GM23338 (cell line): ENCODE data around the gene DENND5A. TPM values are rescaled to one million over a fixed set of nuclear protein-coding genes. Genes with fewer than 3 reads are reported as not detected.
A peak's percentile ranks its signal among the peaks of the same experiment; 100 is the strongest.

ENCODE experiments used
- ATAC-seq: fragments of 200-7000 bp; cut with Tn5 transposase; 3 replicates; pipeline ENCODE4 v1.9.1; 2020
- DNase-seq: peaks from one replicate; pipeline ENCODE4 v3.0.0-alpha.2; 2015; ENCODE audit warnings: low spot score
- H2AFZ ChIP-seq: fragments of 200-600 bp; sonication (generic); 2 replicates; pipeline ENCODE4 v1.8.0; 2016; ENCODE audit warnings: antibody characterized with exemption, mild to moderate bottlenecking, moderate library complexity
- H3F3A ChIP-seq: fragments of 200-600 bp; sonication (generic); replicated peaks from 2 replicates; pipeline ENCODE4 v1.8.0; 2017; ENCODE audit warnings: antibody characterized with exemption, mixed run types, low read depth
- H3K27ac ChIP-seq: fragments of 200-600 bp; sonication (generic); 2 replicates; pipeline ENCODE4 v1.6.1; 2016; ENCODE audit warnings: low read depth
- H3K27me3 ChIP-seq: fragments of 200-600 bp; sonication (generic); 2 replicates; pipeline ENCODE4 v1.8.0; 2016; ENCODE audit warnings: mild to moderate bottlenecking, mixed run types, moderate library complexity; ENCODE audit not compliant: insufficient read depth
- H3K36me3 ChIP-seq: fragments of 200-600 bp; sonication (generic); 2 replicates; pipeline ENCODE4 v1.8.0; 2016; ENCODE audit warnings: mild to moderate bottlenecking; ENCODE audit not compliant: insufficient read depth
- H3K4me1 ChIP-seq: fragments of 200-600 bp; sonication (generic); 2 replicates; pipeline ENCODE4 v1.8.0; 2016; ENCODE audit warnings: mild to moderate bottlenecking, moderate library complexity; ENCODE audit not compliant: insufficient read depth
- H3K4me2 ChIP-seq: fragments of 200-600 bp; sonication (generic); 2 replicates; pipeline ENCODE4 v1.7.1; 2017; ENCODE audit warnings: mixed run types
- H3K4me3 ChIP-seq: fragments of 200-600 bp; sonication (generic); 2 replicates; pipeline ENCODE4 v1.6.1; 2016; ENCODE audit warnings: mixed run types
- H3K79me2 ChIP-seq: fragments of 200-600 bp; sonication (generic); replicated peaks from 2 replicates; pipeline ENCODE4 v1.8.0; 2017; ENCODE audit warnings: mild to moderate bottlenecking; ENCODE audit not compliant: insufficient read depth
- H3K9me2 ChIP-seq: fragments of 200-600 bp; sonication (generic); 2 replicates; pipeline ENCODE4 v1.8.0; 2017; ENCODE audit not compliant: insufficient read depth
- H4K20me1 ChIP-seq: fragments of 200-600 bp; sonication (generic); replicated peaks from 2 replicates; pipeline ENCODE4 v1.8.0; 2017; ENCODE audit warnings: mild to moderate bottlenecking; ENCODE audit not compliant: insufficient read depth
- H3K27ac Mint-ChIP-seq: 2 replicates; pipeline ENCODE4 v1.8.0; 2020; ENCODE audit warnings: inconsistent platforms, mild to moderate bottlenecking, moderate library complexity, mixed read lengths
- H3K27me3 Mint-ChIP-seq: 3 replicates; pipeline ENCODE4 v1.8.0; 2022; ENCODE audit warnings: low read depth, mild to moderate bottlenecking, moderate library complexity, mixed read lengths, inconsistent platforms; ENCODE audit not compliant: insufficient read depth, poor library complexity
- H3K36me3 Mint-ChIP-seq: 3 replicates; pipeline ENCODE4 v1.8.0; 2021; ENCODE audit warnings: low read depth, mild to moderate bottlenecking, inconsistent platforms, moderate library complexity, mixed read lengths
- H3K4me1 Mint-ChIP-seq: 3 replicates; pipeline ENCODE4 v1.8.0; 2020; ENCODE audit warnings: mild to moderate bottlenecking, inconsistent platforms, mixed read lengths
- H3K4me3 Mint-ChIP-seq: 3 replicates; pipeline ENCODE4 v1.8.0; 2021; ENCODE audit warnings: moderate library complexity, mild to moderate bottlenecking, inconsistent platforms, mixed read lengths
- H3K9me3 Mint-ChIP-seq: 3 replicates; pipeline ENCODE4 v1.8.0; 2020; ENCODE audit warnings: moderate library complexity, mild to moderate bottlenecking, inconsistent platforms, mixed read lengths
- CREB1 ChIP-seq: fragments of 250-450 bp; sonication (Bioruptor Pico); IDR thresholded peaks from 2 replicates; pipeline ENCODE4 v1.5.0; 2020; ENCODE audit warnings: low read depth, mild to moderate bottlenecking, moderate library complexity
- EZH2 ChIP-seq: fragments of 200-600 bp; sonication (generic); IDR thresholded peaks from one replicate; pipeline ENCODE4 v1.8.0; 2017; ENCODE audit warnings: antibody characterized with exemption, mild to moderate bottlenecking, low read depth; ENCODE audit not compliant: unreplicated experiment
- NANOG ChIP-seq: IDR thresholded peaks from 2 replicates; pipeline ENCODE4 v1.6.1; 2016; ENCODE audit warnings: antibody characterized with exemption, borderline replicate concordance
- STAT1 ChIP-seq: IDR thresholded peaks from one replicate; pipeline ENCODE4 v1.6.1; 2016; ENCODE audit warnings: antibody characterized with exemption; ENCODE audit not compliant: unreplicated experiment
- ZNF331 ChIP-seq: fragments of 250-450 bp; sonication (Bioruptor Pico); IDR thresholded peaks from 2 replicates; pipeline ENCODE4 v1.5.0; 2020; ENCODE audit warnings: low read depth, mild to moderate bottlenecking, moderate library complexity
- polyA plus RNA-seq: library from polyadenylated mRNA; unstranded; fragments of >200 nt; fragmentation: Nextera tagmentation; extraction: Ambion mirVana; gene quantifications from 2 replicates; pipeline ENCODE4 v1.2.1, GENCODE V29; 2016
- total RNA-seq: library from RNA; depleted of rRNA; stranded (reverse); fragments of >200 nt; shearing (Covaris generic); gene quantifications from 2 replicates; pipeline ENCODE4 v1.2.3, GENCODE V29; 2014
- TF ChIP-seq, protein P1 (sequence below): fragments of 250-450 bp; sonication (Bioruptor Pico); IDR thresholded peaks from 2 replicates; pipeline ENCODE4 v1.5.0; 2020; ENCODE audit warnings: mild to moderate bottlenecking, moderate library complexity
- TF ChIP-seq, protein P2 (sequence below): IDR thresholded peaks from 2 replicates; pipeline ENCODE4 v1.6.1; 2016; ENCODE audit warnings: antibody characterized with exemption
- TF ChIP-seq, protein P3 (sequence below), 2 experiments: fragments of 200-600 bp in 1 of 2; sonication (generic) in 1 of 2; conservative IDR thresholded peaks; 2 replicates each; pipeline versions ENCODE4 v1.5.1 to v1.6.1; 2016 to 2017; ENCODE audit warnings: antibody characterized with exemption in 2 of 2, low read depth in 2 of 2, mild to moderate bottlenecking in 2 of 2, moderate library complexity in 1 of 2

DENND5A gene
- total and polyA plus RNA-seq, 2 experiments from 2014 or later = 28.1 to 56.3 TPM

DNA sequence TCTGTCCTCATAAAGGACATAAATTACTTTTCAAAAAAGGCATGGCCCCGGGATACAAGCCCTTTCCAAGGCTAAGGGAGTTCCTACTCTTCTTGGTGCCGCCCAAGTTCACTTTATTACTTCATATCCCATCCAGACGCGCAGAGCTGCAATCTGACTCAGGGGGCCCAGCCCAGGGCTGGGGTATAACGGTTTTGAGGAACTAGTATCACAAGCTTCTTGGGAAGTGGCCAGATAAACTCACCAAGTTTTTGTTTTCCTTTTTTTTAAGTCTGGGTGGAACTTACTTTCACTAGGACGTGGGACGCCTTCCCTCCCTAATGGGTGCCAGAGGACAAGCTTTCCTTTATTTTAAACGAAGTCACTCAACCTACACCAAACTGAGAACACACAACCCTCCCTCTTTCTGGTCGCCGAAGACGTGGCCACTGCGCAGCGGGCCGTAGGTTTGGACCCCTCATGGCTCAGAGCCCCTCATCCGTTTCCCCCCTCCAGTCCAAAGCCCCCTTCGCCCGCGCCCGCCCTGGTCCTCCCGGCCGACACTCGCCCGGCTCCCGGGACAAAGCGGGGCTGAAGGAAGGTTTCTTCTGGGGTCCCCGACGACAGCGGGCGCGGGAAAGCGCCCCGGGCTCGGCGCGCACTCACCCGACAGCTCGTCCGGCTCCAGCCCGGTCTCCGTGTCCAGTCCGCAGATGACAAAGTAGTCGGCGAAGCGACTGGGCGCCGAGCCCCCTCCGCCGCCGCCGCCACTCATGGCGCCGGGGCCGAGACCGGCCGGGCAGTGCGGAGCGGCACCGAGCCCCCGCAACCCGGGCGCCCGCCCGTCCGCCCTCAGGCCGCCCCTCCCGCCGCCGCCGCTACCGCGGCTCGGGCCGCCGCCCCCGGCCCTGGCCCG lies 587 bp downstream of the DENND5A start:
- Histone ChIP-seq H3K36me3 (no peaks in the 10 kb centered on the region), H3K4me3 (peak overlapping the region; percentile 90), H3F3A (peaks cover 14% of the 10 kb centered on the region; the same call in 1 of the 2 replicates), H3K79me2 (peaks cover 51% of the 10 kb centered on the region), H3K27ac (no peak overlapping the region), H4K20me1 (peaks cover 32% of the 10 kb centered on the region), H3K9me2 (no peaks in the 10 kb centered on the region), H3K27me3 (no peaks in the 10 kb centered on the region), H3K4me1 (peaks cover 28% of the 10 kb centered on the region), H3K4me2 (peak overlapping the region; percentile 99), H2AFZ (no peak overlapping the region; the same call in 1 of the 2 replicates)
- no peak for TF ChIP-seq NANOG
- TF ChIP-seq CREB1 (CRISPR knock-in tag) = no peak
- DNase-seq (peak; percentile 44), ATAC-seq (peak; percentile 19)
- Mint-ChIP-seq H3K9me3 (no peaks in the 10 kb centered on the region), H3K27ac (no peak overlapping the region), H3K36me3 (0 out of 3 replicates have a peak, but pooled peaks cover 4% of the 10 kb centered on the region), H3K4me1 (peaks cover 36% of the 10 kb centered on the region), H3K4me3 (peak overlapping the region; percentile 91), H3K27me3 (peaks cover 15% of the 10 kb centered on the region)

DNA sequence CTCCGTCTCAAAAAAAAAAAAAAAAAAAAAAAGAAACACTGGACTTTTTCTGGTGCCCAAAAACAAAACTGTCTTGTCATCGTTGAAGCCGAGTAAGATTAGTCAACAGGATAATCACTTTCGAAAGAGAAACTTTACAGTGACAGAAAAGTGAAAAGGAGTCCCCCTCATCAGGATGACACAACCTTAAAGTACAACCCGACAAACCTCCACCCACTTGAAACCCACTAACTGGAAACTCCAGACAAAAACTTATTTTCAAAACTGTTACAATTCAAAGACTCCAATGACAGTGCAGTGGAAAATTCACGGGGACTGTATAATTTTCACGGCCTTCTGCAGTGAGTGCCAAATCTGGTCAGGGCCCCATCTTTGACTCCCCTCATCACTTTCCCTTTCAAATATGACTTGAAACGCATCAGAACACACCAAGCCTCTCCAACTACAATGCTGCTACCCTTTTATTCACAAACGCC lies 1.3 kb downstream of the DENND5A start:
- no peak overlapping the region for H3K27ac Mint-ChIP-seq
- Histone ChIP-seq H3K27ac (no peak overlapping the region), H3K4me1 (peaks cover 28% of the 10 kb centered on the region), H3K4me2 (peak overlapping the region; percentile 99), H4K20me1 (peaks cover 32% of the 10 kb centered on the region), H2AFZ (no peak overlapping the region), H3K79me2 (peaks cover 58% of the 10 kb centered on the region), H3K27me3 (no peaks in the 10 kb centered on the region), H3F3A (peaks cover 14% of the 10 kb centered on the region; the same call in 1 of the 2 replicates), H3K9me2 (no peaks in the 10 kb centered on the region), H3K4me3 (peak overlapping the region; percentile 90), H3K36me3 (no peaks in the 10 kb centered on the region)
- 0 out of 3 replicates have a peak, but pooled peaks cover 4% of the 10 kb centered on the region for H3K36me3 Mint-ChIP-seq
- peaks cover 15% of the 10 kb centered on the region for H3K27me3 Mint-ChIP-seq
- peak overlapping the region; percentile 91 for H3K4me3 Mint-ChIP-seq
- ATAC-seq (no peak), DNase-seq (no peak)
- no peaks in the 10 kb centered on the region for H3K9me3 Mint-ChIP-seq
- peaks cover 36% of the 10 kb centered on the region for H3K4me1 Mint-ChIP-seq
- TF ChIP-seq STAT1 (no peak), EZH2 (no peak), NANOG (no peak), CREB1 (CRISPR knock-in tag) (no peak), ZNF331 (CRISPR knock-in tag) (no peak)
- TF ChIP-seq, protein P1, sequence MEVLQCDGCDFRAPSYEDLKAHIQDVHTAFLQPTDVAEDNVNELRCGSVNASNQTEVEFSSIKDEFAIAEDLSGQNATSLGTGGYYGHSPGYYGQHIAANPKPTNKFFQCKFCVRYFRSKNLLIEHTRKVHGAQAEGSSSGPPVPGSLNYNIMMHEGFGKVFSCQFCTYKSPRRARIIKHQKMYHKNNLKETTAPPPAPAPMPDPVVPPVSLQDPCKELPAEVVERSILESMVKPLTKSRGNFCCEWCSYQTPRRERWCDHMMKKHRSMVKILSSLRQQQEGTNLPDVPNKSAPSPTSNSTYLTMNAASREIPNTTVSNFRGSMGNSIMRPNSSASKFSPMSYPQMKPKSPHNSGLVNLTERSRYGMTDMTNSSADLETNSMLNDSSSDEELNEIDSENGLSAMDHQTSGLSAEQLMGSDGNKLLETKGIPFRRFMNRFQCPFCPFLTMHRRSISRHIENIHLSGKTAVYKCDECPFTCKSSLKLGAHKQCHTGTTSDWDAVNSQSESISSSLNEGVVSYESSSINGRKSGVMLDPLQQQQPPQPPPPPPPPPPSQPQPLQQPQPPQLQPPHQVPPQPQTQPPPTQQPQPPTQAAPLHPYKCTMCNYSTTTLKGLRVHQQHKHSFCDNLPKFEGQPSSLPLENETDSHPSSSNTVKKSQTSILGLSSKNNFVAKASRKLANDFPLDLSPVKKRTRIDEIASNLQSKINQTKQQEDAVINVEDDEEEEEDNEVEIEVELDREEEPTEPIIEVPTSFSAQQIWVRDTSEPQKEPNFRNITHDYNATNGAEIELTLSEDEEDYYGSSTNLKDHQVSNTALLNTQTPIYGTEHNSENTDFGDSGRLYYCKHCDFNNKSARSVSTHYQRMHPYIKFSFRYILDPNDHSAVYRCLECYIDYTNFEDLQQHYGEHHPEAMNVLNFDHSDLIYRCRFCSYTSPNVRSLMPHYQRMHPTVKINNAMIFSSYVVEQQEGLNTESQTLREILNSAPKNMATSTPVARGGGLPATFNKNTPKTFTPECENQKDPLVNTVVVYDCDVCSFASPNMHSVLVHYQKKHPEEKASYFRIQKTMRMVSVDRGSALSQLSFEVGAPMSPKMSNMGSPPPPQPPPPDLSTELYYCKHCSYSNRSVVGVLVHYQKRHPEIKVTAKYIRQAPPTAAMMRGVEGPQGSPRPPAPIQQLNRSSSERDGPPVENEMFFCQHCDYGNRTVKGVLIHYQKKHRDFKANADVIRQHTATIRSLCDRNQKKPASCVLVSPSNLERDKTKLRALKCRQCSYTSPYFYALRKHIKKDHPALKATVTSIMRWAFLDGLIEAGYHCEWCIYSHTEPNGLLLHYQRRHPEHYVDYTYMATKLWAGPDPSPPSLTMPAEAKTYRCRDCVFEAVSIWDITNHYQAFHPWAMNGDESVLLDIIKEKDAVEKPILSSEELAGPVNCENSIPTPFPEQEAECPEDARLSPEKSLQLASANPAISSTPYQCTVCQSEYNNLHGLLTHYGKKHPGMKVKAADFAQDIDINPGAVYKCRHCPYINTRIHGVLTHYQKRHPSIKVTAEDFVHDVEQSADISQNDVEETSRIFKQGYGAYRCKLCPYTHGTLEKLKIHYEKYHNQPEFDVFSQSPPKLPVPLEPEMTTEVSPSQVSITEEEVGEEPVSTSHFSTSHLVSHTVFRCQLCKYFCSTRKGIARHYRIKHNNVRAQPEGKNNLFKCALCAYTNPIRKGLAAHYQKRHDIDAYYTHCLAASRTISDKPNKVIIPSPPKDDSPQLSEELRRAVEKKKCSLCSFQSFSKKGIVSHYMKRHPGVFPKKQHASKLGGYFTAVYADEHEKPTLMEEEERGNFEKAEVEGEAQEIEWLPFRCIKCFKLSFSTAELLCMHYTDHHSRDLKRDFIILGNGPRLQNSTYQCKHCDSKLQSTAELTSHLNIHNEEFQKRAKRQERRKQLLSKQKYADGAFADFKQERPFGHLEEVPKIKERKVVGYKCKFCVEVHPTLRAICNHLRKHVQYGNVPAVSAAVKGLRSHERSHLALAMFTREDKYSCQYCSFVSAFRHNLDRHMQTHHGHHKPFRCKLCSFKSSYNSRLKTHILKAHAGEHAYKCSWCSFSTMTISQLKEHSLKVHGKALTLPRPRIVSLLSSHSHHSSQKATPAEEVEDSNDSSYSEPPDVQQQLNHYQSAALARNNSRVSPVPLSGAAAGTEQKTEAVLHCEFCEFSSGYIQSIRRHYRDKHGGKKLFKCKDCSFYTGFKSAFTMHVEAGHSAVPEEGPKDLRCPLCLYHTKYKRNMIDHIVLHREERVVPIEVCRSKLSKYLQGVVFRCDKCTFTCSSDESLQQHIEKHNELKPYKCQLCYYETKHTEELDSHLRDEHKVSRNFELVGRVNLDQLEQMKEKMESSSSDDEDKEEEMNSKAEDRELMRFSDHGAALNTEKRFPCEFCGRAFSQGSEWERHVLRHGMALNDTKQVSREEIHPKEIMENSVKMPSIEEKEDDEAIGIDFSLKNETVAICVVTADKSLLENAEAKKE (CRISPR knock-in tag) = no peak
- TF ChIP-seq, protein P2, sequence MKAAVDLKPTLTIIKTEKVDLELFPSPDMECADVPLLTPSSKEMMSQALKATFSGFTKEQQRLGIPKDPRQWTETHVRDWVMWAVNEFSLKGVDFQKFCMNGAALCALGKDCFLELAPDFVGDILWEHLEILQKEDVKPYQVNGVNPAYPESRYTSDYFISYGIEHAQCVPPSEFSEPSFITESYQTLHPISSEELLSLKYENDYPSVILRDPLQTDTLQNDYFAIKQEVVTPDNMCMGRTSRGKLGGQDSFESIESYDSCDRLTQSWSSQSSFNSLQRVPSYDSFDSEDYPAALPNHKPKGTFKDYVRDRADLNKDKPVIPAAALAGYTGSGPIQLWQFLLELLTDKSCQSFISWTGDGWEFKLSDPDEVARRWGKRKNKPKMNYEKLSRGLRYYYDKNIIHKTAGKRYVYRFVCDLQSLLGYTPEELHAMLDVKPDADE = no peak
- TF ChIP-seq, protein P3, sequence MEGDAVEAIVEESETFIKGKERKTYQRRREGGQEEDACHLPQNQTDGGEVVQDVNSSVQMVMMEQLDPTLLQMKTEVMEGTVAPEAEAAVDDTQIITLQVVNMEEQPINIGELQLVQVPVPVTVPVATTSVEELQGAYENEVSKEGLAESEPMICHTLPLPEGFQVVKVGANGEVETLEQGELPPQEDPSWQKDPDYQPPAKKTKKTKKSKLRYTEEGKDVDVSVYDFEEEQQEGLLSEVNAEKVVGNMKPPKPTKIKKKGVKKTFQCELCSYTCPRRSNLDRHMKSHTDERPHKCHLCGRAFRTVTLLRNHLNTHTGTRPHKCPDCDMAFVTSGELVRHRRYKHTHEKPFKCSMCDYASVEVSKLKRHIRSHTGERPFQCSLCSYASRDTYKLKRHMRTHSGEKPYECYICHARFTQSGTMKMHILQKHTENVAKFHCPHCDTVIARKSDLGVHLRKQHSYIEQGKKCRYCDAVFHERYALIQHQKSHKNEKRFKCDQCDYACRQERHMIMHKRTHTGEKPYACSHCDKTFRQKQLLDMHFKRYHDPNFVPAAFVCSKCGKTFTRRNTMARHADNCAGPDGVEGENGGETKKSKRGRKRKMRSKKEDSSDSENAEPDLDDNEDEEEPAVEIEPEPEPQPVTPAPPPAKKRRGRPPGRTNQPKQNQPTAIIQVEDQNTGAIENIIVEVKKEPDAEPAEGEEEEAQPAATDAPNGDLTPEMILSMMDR (conservative IDR thresholded peaks at IDR 0.05; ENCODE audit: low read depth in 2 of 2) = no peak
